Endothelial cell of hepatic sinusoid (primary cell): ENCODE data around the gene DLGAP1.

Experiments
- in situ Hi-C: cut with HindIII; loops from 2 replicates; pipeline ENCODE4 v1.10.0; 2017; ENCODE audit warnings: low sequenced_read_pairs

The DLGAP1 gene

GRCh38 chr18:4248686-4249085, 206.4 kb downstream of the DLGAP1 start:
- in situ Hi-C loops, result no loop called here

- in situ Hi-C loops, result no loop called here
These were observed 208.7 kb downstream of the DLGAP1 start for GRCh38 chr18:4246374-4246773.

GRCh38 chr18:4245456-4245855, 209.7 kb downstream of the DLGAP1 start:
- in situ Hi-C loops, result no loop called here

- in situ Hi-C loops, result no loop called here
These were observed 212.5 kb downstream of the DLGAP1 start for GRCh38 chr18:4242431-4243161.

- in situ Hi-C loops, result no loop called here
These were observed 214.0 kb downstream of the DLGAP1 start for GRCh38 chr18:4241090-4241617.

GRCh38 chr18:4238966-4239365, 216.1 kb downstream of the DLGAP1 start:
- in situ Hi-C loops, result no loop called here

- in situ Hi-C loops, result no loop called here
These were observed 217.5 kb downstream of the DLGAP1 start for GRCh38 chr18:4237664-4238041.

- in situ Hi-C loops, result no loop called here
These were observed 218.0 kb downstream of the DLGAP1 start for GRCh38 chr18:4236940-4237663.

- in situ Hi-C loops, result loop anchor here (5.0 kb wide), 1 partner anchor 39 kb away; no protein-coding TSS in a partner anchor
These were observed 221.6 kb downstream of the DLGAP1 start for GRCh38 chr18:4233468-4233867.

GRCh38 chr18:4232656-4233055, 222.5 kb downstream of the DLGAP1 start:
- in situ Hi-C loops, result loop anchor here (5.0 kb wide), 1 partner anchor 40 kb away; no protein-coding TSS in a partner anchor

GRCh38 chr18:4231260-4231659, 223.8 kb downstream of the DLGAP1 start:
- in situ Hi-C loops, result loop anchor here (5.0 kb wide), 1 partner anchor 41 kb away; no protein-coding TSS in a partner anchor

- in situ Hi-C loops, result loop anchor here (5.0 kb wide), 1 partner anchor 42 kb away; no protein-coding TSS in a partner anchor
These were observed 224.5 kb downstream of the DLGAP1 start for GRCh38 chr18:4230450-4231168.

- in situ Hi-C loops, result no loop called here
These were observed 230.9 kb downstream of the DLGAP1 start for GRCh38 chr18:4224031-4224704.

- in situ Hi-C loops, result no loop called here
These were observed 243.8 kb downstream of the DLGAP1 start for GRCh38 chr18:4211111-4211837.

GRCh38 chr18:4208366-4208765, 246.7 kb downstream of the DLGAP1 start:
- in situ Hi-C loops, result no loop called here

GRCh38 chr18:4207383-4207985, 247.6 kb downstream of the DLGAP1 start:
- in situ Hi-C loops, result no loop called here

- in situ Hi-C loops, result loop anchor here (5.0 kb wide), 1 partner anchor 77 kb away; no protein-coding TSS in a partner anchor
These were observed 250.7 kb downstream of the DLGAP1 start for GRCh38 chr18:4204438-4204720.

GRCh38 chr18:4203568-4204437, 251.3 kb downstream of the DLGAP1 start:
- in situ Hi-C loops, result loop anchor here (5.0 kb wide), 1 partner anchor 77 kb away; no protein-coding TSS in a partner anchor

- in situ Hi-C loops, result loop anchor here (5.0 kb wide), 1 partner anchor 73 kb away; no protein-coding TSS in a partner anchor
These were observed 254.7 kb downstream of the DLGAP1 start for GRCh38 chr18:4200399-4200798.
